Measurements from ENCODE around the gene TAC1.

The TAC1 gene, protein sequence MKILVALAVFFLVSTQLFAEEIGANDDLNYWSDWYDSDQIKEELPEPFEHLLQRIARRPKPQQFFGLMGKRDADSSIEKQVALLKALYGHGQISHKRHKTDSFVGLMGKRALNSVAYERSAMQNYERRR

DNA sequence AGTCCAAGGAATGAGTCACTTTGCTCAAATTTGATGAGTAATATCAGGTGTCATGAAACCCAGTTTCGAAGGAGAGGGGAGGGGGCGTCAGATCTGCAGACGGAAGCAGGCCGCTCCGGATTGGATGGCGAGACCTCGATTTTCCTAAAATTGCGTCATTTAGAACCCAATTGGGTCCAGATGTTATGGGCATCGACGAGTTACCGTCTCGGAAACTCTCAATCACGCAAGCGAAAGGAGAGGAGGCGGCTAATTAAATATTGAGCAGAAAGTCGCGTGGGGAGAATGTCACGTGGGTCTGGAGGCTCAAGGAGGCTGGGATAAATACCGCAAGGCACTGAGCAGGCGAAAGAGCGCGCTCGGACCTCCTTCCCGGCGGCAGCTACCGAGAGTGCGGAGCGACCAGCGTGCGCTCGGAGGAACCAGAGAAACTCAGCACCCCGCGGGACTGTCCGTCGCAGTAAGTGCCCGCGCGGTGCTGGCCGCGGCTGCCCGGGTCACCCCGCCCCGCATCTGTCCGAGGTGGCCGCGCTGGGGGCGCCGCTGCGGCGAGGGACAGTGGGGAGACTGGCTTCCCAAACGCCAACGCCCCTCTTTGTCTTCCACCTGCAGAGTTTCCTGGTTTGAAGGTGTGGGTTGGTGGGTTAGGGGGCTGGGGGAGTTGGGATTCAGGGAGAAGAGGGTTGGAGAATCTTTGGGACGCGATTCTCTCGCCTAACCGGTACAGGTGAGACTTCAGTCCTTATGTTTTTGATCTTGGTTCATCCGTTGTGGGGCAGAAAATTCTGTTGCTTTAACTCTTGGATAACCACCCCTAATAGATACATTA is at the start of gene TAC1:
Gene TAC1, plus strand, starts transcription at position 351 of the 829 bp plus-strand sequence. CDS start 527 bp downstream, outside the sequence.
- POLR2A ChIA-PET, result interaction anchor here (1.0 kb wide), 1 partner anchor 140 kb away, joined by 4 read pairs; the partner anchor contains the start of gene ASNS
- H3K9me3 ChIP-seq (ENCODE audit: control insufficient read depth, insufficient read depth, low read depth, low read length), result no peaks in the 10 kb centered on the region
- H3K27ac ChIP-seq (ENCODE audit: extremely low read depth, low read depth, low read length), result no peak within 1 kb of the TSS
- no peaks in the 10 kb centered on the region for H3K36me3 ChIP-seq (ENCODE audit: control insufficient read depth in 2 of 2, insufficient read depth in 1 of 2, low read length in 2 of 2)
- CTCF ChIA-PET, result no interaction called here
- peak within 1 kb of the TSS; percentile 37 for H3K4me3 ChIP-seq (ENCODE audit: low read depth, low read length)
- no peaks in the 10 kb centered on the region; the same call in 1 of the 2 replicates for H3K4me1 ChIP-seq (ENCODE audit: control insufficient read depth, insufficient read depth, low read length)
- TF ChIP-seq ZFP41 (tag by site-specific recombination; IDR thresholded peaks at IDR 0.05; ENCODE audit: borderline replicate concordance), result no peak
- no peak for TF ChIP-seq ZNF426 (tag by site-specific recombination; IDR thresholded peaks at IDR 0.05)
- TF ChIP-seq ZBTB17 (tag by site-specific recombination; IDR thresholded peaks at IDR 0.05), result peak; percentile 93
- no peak for TF ChIP-seq ZNF202 (tag by site-specific recombination; IDR thresholded peaks at IDR 0.05; ENCODE audit: borderline replicate concordance)
- TF ChIP-seq, protein P1, sequence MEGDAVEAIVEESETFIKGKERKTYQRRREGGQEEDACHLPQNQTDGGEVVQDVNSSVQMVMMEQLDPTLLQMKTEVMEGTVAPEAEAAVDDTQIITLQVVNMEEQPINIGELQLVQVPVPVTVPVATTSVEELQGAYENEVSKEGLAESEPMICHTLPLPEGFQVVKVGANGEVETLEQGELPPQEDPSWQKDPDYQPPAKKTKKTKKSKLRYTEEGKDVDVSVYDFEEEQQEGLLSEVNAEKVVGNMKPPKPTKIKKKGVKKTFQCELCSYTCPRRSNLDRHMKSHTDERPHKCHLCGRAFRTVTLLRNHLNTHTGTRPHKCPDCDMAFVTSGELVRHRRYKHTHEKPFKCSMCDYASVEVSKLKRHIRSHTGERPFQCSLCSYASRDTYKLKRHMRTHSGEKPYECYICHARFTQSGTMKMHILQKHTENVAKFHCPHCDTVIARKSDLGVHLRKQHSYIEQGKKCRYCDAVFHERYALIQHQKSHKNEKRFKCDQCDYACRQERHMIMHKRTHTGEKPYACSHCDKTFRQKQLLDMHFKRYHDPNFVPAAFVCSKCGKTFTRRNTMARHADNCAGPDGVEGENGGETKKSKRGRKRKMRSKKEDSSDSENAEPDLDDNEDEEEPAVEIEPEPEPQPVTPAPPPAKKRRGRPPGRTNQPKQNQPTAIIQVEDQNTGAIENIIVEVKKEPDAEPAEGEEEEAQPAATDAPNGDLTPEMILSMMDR (tag by site-specific recombination; IDR thresholded peaks at IDR 0.05), result no peak
- TF ChIP-seq, protein P2, sequence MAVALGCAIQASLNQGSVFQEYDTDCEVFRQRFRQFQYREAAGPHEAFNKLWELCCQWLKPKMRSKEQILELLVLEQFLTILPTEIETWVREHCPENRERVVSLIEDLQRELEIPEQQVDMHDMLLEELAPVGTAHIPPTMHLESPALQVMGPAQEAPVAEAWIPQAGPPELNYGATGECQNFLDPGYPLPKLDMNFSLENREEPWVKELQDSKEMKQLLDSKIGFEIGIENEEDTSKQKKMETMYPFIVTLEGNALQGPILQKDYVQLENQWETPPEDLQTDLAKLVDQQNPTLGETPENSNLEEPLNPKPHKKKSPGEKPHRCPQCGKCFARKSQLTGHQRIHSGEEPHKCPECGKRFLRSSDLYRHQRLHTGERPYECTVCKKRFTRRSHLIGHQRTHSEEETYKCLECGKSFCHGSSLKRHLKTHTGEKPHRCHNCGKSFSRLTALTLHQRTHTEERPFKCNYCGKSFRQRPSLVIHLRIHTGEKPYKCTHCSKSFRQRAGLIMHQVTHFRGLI (tag by site-specific recombination; IDR thresholded peaks at IDR 0.05), result no peak
- no peak for TF ChIP-seq ZNF747 (tag by site-specific recombination; IDR thresholded peaks at IDR 0.05)
- TF ChIP-seq, protein P3, sequence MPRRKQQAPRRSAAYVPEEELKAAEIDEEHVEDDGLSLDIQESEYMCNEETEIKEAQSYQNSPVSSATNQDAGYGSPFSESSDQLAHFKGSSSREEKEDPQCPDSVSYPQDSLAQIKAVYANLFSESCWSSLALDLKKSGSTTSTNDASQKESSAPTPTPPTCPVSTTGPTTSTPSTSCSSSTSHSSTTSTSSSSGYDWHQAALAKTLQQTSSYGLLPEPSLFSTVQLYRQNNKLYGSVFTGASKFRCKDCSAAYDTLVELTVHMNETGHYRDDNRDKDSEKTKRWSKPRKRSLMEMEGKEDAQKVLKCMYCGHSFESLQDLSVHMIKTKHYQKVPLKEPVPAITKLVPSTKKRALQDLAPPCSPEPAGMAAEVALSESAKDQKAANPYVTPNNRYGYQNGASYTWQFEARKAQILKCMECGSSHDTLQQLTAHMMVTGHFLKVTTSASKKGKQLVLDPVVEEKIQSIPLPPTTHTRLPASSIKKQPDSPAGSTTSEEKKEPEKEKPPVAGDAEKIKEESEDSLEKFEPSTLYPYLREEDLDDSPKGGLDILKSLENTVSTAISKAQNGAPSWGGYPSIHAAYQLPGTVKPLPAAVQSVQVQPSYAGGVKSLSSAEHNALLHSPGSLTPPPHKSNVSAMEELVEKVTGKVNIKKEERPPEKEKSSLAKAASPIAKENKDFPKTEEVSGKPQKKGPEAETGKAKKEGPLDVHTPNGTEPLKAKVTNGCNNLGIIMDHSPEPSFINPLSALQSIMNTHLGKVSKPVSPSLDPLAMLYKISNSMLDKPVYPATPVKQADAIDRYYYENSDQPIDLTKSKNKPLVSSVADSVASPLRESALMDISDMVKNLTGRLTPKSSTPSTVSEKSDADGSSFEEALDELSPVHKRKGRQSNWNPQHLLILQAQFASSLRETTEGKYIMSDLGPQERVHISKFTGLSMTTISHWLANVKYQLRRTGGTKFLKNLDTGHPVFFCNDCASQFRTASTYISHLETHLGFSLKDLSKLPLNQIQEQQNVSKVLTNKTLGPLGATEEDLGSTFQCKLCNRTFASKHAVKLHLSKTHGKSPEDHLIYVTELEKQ (tag by site-specific recombination; IDR thresholded peaks at IDR 0.05; ENCODE audit: borderline replicate concordance), result no peak
- TF ChIP-seq ZNF354C (tag by site-specific recombination; IDR thresholded peaks at IDR 0.05; ENCODE audit: borderline replicate concordance, low read depth), result no peak
- peak; percentile 66; the same call in 1 of the 2 replicates for TF ChIP-seq ZNF223 (tag by site-specific recombination; IDR thresholded peaks at IDR 0.05)
- no peak for TF ChIP-seq ZNF19 (tag by site-specific recombination; IDR thresholded peaks at IDR 0.05; ENCODE audit: low read depth)
- TF ChIP-seq, protein P4, sequence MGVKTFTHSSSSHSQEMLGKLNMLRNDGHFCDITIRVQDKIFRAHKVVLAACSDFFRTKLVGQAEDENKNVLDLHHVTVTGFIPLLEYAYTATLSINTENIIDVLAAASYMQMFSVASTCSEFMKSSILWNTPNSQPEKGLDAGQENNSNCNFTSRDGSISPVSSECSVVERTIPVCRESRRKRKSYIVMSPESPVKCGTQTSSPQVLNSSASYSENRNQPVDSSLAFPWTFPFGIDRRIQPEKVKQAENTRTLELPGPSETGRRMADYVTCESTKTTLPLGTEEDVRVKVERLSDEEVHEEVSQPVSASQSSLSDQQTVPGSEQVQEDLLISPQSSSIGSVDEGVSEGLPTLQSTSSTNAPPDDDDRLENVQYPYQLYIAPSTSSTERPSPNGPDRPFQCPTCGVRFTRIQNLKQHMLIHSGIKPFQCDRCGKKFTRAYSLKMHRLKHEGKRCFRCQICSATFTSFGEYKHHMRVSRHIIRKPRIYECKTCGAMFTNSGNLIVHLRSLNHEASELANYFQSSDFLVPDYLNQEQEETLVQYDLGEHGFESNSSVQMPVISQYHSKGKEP (tag by site-specific recombination; IDR thresholded peaks at IDR 0.05), result no peak
- TF ChIP-seq, protein P5, sequence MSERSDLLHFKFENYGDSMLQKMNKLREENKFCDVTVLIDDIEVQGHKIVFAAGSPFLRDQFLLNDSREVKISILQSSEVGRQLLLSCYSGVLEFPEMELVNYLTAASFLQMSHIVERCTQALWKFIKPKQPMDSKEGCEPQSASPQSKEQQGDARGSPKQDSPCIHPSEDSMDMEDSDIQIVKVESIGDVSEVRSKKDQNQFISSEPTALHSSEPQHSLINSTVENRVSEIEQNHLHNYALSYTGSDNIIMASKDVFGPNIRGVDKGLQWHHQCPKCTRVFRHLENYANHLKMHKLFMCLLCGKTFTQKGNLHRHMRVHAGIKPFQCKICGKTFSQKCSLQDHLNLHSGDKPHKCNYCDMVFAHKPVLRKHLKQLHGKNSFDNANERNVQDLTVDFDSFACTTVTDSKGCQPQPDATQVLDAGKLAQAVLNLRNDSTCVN (tag by site-specific recombination; optimal IDR thresholded peaks at IDR 0.05), result peak; percentile 77
- peak; percentile 62; the same call in 1 of the 2 replicates for TF ChIP-seq ZNF366 (tag by site-specific recombination; conservative IDR thresholded peaks at IDR 0.05)
- no peak for TF ChIP-seq ZNF792 (tag by site-specific recombination; IDR thresholded peaks at IDR 0.05)
- TF ChIP-seq ZNF48 (tag by site-specific recombination; IDR thresholded peaks at IDR 0.05), result no peak
- TF ChIP-seq, protein P6, sequence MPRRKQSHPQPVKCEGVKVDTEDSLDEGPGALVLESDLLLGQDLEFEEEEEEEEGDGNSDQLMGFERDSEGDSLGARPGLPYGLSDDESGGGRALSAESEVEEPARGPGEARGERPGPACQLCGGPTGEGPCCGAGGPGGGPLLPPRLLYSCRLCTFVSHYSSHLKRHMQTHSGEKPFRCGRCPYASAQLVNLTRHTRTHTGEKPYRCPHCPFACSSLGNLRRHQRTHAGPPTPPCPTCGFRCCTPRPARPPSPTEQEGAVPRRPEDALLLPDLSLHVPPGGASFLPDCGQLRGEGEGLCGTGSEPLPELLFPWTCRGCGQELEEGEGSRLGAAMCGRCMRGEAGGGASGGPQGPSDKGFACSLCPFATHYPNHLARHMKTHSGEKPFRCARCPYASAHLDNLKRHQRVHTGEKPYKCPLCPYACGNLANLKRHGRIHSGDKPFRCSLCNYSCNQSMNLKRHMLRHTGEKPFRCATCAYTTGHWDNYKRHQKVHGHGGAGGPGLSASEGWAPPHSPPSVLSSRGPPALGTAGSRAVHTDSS (tag by site-specific recombination; IDR thresholded peaks at IDR 0.05), result no peak
- no peak for TF ChIP-seq GLI4 (tag by site-specific recombination; IDR thresholded peaks at IDR 0.05)
- TF ChIP-seq ZNF214 (tag by site-specific recombination; IDR thresholded peaks at IDR 0.05; ENCODE audit: borderline replicate concordance), result no peak
- TF ChIP-seq ZNF610 (tag by site-specific recombination; IDR thresholded peaks at IDR 0.05; ENCODE audit: borderline replicate concordance), result 0 out of 2 replicates have a peak, but pooled peaks have one; percentile 58

All from HEK293 (cell line).